GM18867 (cell line): ENCODE results near the gene ZC3H8.
"Not testable (repeated sequence)": the region's sequence is repeated elsewhere in the genome, so short reads cannot be mapped to it uniquely, and the experiment has no call there.

Source experiments
- ATAC-seq: cut with Tn5 transposase; IDR thresholded peaks from one replicate; pipeline ENCODE4 v1.9.1; 2021; ENCODE audit warnings: mild to moderate bottlenecking, moderate library complexity; ENCODE audit not compliant: unreplicated experiment

ZC3H8 gene

GRCh38 chr2:112254466-112255240 is at the start of gene ZC3H8:
ZC3H8 (minus strand) TSS chr2:112255042; CDS start chr2:112254981, 61 bp downstream.
- ATAC-seq = peak; percentile 90

- ATAC-seq = no peak
Measured at GRCh38 chr2:112304298-112304941, 49.6 kb upstream of the ZC3H8 start.

- no peak for ATAC-seq
Measured at GRCh38 chr2:112301973-112302372, 47.1 kb upstream of the ZC3H8 start.

GRCh38 chr2:112301171-112301584 is 46.3 kb upstream of the ZC3H8 start:
- no peak for ATAC-seq

- ATAC-seq = no peak
Measured at GRCh38 chr2:112296407-112296806, 41.6 kb upstream of the ZC3H8 start.

GRCh38 chr2:112295407-112296078 is 40.7 kb upstream of the ZC3H8 start:
- no peak for ATAC-seq

- ATAC-seq = no peak
Measured at GRCh38 chr2:112293636-112294401, 39.0 kb upstream of the ZC3H8 start.

- no peak for ATAC-seq
Measured at GRCh38 chr2:112290648-112291047, 35.8 kb upstream of the ZC3H8 start.

GRCh38 chr2:112290088-112290487 is 35.2 kb upstream of the ZC3H8 start:
- no peak for ATAC-seq

GRCh38 chr2:112283535-112283934 is 28.7 kb upstream of the ZC3H8 start:
- ATAC-seq = not testable (repeated sequence)

GRCh38 chr2:112282066-112282465 is 27.2 kb upstream of the ZC3H8 start:
- ATAC-seq = not testable (repeated sequence)

- no peak for ATAC-seq
Measured at GRCh38 chr2:112277596-112278220, 22.9 kb upstream of the ZC3H8 start.

- no peak for ATAC-seq
Measured at GRCh38 chr2:112276954-112277353, 22.1 kb upstream of the ZC3H8 start.

GRCh38 chr2:112275887-112276773 is 21.3 kb upstream of the ZC3H8 start:
- peak; percentile 50 for ATAC-seq

GRCh38 chr2:112275311-112275886 is 20.6 kb upstream of the ZC3H8 start, which contains the start of gene ZC3H6:
ZC3H6 (plus strand) TSS chr2:112275597; CDS start chr2:112275995, 398 bp downstream.
- peak; percentile 94 for ATAC-seq

- ATAC-seq = no peak
Measured at GRCh38 chr2:112273349-112273748, 18.5 kb upstream of the ZC3H8 start.

- no peak for ATAC-seq
Measured at GRCh38 chr2:112272669-112273068, 17.8 kb upstream of the ZC3H8 start.

- ATAC-seq = no peak
Measured at GRCh38 chr2:112268547-112268946, 13.7 kb upstream of the ZC3H8 start.

GRCh38 chr2:112262876-112263275 is 8.0 kb upstream of the ZC3H8 start:
- no peak for ATAC-seq
